Retinal pigment epithelial cell (primary cell): ENCODE measurements around the gene EXOC4.

Experiments used
- DNase-seq: peaks from one replicate; pipeline ENCODE4 v3.0.0-alpha.2; 2010; ENCODE audit warnings: low read depth
- H3K4me3 ChIP-seq: 2 replicates; pipeline ENCODE4 v1.5.1; 2011; ENCODE audit warnings: mild to moderate bottlenecking, low read length, control low read depth, moderate library complexity
- CTCF ChIP-seq: conservative IDR thresholded peaks from 2 replicates; pipeline ENCODE4 v1.5.1; 2011; ENCODE audit warnings: low read depth, low read length, control low read depth, inconsistent platforms

EXOC4 gene

GRCh38 chr7:133706016-133706415 is 453.1 kb downstream of the EXOC4 start:
- no peak for TF ChIP-seq CTCF
- no peak overlapping the region for H3K4me3 ChIP-seq
- no peak for DNase-seq

- TF ChIP-seq CTCF, result no peak
- DNase-seq, result no peak
- no peak overlapping the region for H3K4me3 ChIP-seq
Measured at GRCh38 chr7:133709036-133709880, 456.4 kb downstream of the EXOC4 start.

GRCh38 chr7:133712544-133712943 is 459.7 kb downstream of the EXOC4 start:
- TF ChIP-seq CTCF, result no peak
- no peak overlapping the region for H3K4me3 ChIP-seq
- no peak for DNase-seq

GRCh38 chr7:133714654-133715053 is 461.8 kb downstream of the EXOC4 start:
- no peak for DNase-seq
- no peak for TF ChIP-seq CTCF
- H3K4me3 ChIP-seq, result no peak overlapping the region

GRCh38 chr7:133718131-133718530 is 465.3 kb downstream of the EXOC4 start:
- DNase-seq, result no peak
- TF ChIP-seq CTCF, result no peak
- no peak overlapping the region for H3K4me3 ChIP-seq

- no peak overlapping the region for H3K4me3 ChIP-seq
- DNase-seq, result no peak
- TF ChIP-seq CTCF, result no peak
Measured at GRCh38 chr7:133723044-133723443, 470.2 kb downstream of the EXOC4 start.

GRCh38 chr7:133724148-133724547 is 471.3 kb downstream of the EXOC4 start:
- no peak for DNase-seq
- TF ChIP-seq CTCF, result no peak
- no peak overlapping the region for H3K4me3 ChIP-seq
